Transverse colon (tissue), 4 donors: ENCODE results near the gene CBFA2T2. TPM values are rescaled to one million over a fixed set of nuclear protein-coding genes. Genes with fewer than 3 reads are reported as not detected.

Source experiments
- DNase-seq: peaks from one replicate; pipeline ENCODE4 v3.0.0-alpha.2; 2019
- H3K27ac ChIP-seq, 4 donors: fragments of 200-600 bp; sonication (generic); 2 replicates each; pipeline ENCODE4 v1.5.1; 2016 to 2018; ENCODE audit warnings: inconsistent platforms in 4 of 4
- H3K27me3 ChIP-seq: fragments of 200-600 bp; sonication (generic); 2 replicates; pipeline ENCODE4 v1.5.1; 2017; ENCODE audit warnings: inconsistent platforms
- H3K36me3 ChIP-seq, 4 donors: fragments of 200-600 bp; sonication (generic); 2 replicates each; pipeline ENCODE4 v1.5.1; 2017 to 2019; ENCODE audit warnings: inconsistent platforms in 4 of 4
- H3K4me1 ChIP-seq, 4 donors: fragments of 200-600 bp; sonication (generic); 2 replicates each; pipeline ENCODE4 v1.5.1; 2017 to 2020; ENCODE audit warnings: inconsistent platforms in 4 of 4
- H3K4me3 ChIP-seq, 4 donors: fragments of 200-600 bp; sonication (generic); 1 replicate in 1 of 4; 2 replicates in 3 of 4; pipeline versions ENCODE4 v1.5.1 to v1.6.1; 2017 to 2019; ENCODE audit warnings: inconsistent platforms in 4 of 4
- H3K9me3 ChIP-seq, 2 donors: fragments of 200-600 bp; sonication (generic); 2 replicates each; pipeline ENCODE4 v1.5.1; 2017 to 2019; ENCODE audit warnings: inconsistent platforms in 2 of 2
- EP300 ChIP-seq: sonication (generic); formaldehyde crosslinking; IDR thresholded peaks from one replicate; pipeline ENCODE4 v1.6.1; 2017; ENCODE audit warnings: antibody characterized with exemption, low read depth
- POLR2A ChIP-seq: fragments of 450-650 bp; IDR thresholded peaks from one replicate; pipeline ENCODE4 v1.6.1; 2016; ENCODE audit warnings: antibody characterized with exemption, mild to moderate bottlenecking, moderate library complexity
- POLR2AphosphoS5 ChIP-seq, 3 donors: sonication (generic); formaldehyde crosslinking; IDR thresholded peaks; one replicate each; pipeline ENCODE4 v1.6.1; 2016; ENCODE audit warnings: antibody characterized with exemption in 3 of 3
- WGBS, 2 donors: methylation state at CpG; one replicate each; pipeline ENCODE4 v1.1.5; 2018; ENCODE audit warnings: low coverage in 1 of 2; 5-methylcytosine and 5-hydroxymethylcytosine counted together
- in situ Hi-C, 4 donors: fragments of 200-750 bp; cut with MboI; loops; one replicate each; pipeline versions ENCODE4 v1.15.0 to v1.15.1; 2017; ENCODE audit warnings: low sequenced_read_pairs in 3 of 4, low pct_ligation_motif_present in 1 of 4, low pct_unique_long_range_greater_than_20kb in 1 of 4
- intact Hi-C: fragments of 100-400 bp; cut with DNase I; formaldehyde crosslinking; loops from one replicate; pipeline ENCODE4 v1.15.1; 2023; ENCODE audit warnings: low total_unique reads
- total RNA-seq, 4 donors: library from RNA; depleted of rRNA; stranded (reverse); fragments of >200 nt; gene quantifications; one replicate each; pipeline ENCODE4 v1.1.0, GENCODE V29; 2016
- TF ChIP-seq, protein P1 (sequence below), 5 experiments: fragments of 200-600 bp in 3 of 5; fragments of 450-650 bp in 2 of 5; sonication (generic) in 3 of 5; IDR thresholded peaks; 1 replicate in 2 of 5; 2 replicates in 3 of 5; pipeline ENCODE4 v1.5.1; 2016 to 2017; ENCODE audit warnings: antibody characterized with exemption in 5 of 5, inconsistent platforms in 3 of 5, mild to moderate bottlenecking in 2 of 5, moderate library complexity in 1 of 5

Gene CBFA2T2
- total RNA-seq, 4 donors from 2014 or later = 35.8 to 62.3 (median 46.6) TPM

DNA sequence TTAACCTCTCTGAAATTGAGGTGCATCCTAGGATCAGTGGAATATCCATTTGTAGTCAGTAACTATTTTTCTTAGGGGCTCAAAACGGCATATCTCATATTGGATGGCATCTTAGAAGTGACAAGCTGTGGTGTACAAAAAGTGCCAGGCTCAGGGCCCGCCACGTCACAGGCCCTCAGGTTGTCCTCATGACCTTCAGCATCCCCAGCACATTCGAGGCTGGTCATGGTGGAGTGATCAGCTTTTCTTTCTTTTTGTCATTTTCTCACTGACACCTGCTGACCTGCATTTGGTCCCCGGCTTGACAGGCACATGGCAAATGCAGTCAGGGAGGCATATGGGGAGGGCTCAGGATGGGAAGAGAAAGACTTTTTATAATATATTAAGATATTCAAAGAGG is 203.4 kb downstream of the CBFA2T2 start:
- intact Hi-C loops (no loop called here), in situ Hi-C loops (no loop called here)
- no peak for DNase-seq
- Histone ChIP-seq H3K4me3 (no peak overlapping the region), H3K4me1 (peaks cover 0 to 7% (median 3%) of the 10 kb centered on the region in 4 donors), H3K36me3 (no peaks in the 10 kb centered on the region), H3K9me3 (no peaks in the 10 kb centered on the region), H3K27ac (peak overlapping the region in 2 of 4 donors; percentile 25 to 33), H3K27me3 (no peaks in the 10 kb centered on the region)
- TF ChIP-seq POLR2AphosphoS5 (IDR thresholded peaks at IDR 0.05) (no peak), EP300 (no peak), POLR2A (no peak)
- TF ChIP-seq, protein P1, sequence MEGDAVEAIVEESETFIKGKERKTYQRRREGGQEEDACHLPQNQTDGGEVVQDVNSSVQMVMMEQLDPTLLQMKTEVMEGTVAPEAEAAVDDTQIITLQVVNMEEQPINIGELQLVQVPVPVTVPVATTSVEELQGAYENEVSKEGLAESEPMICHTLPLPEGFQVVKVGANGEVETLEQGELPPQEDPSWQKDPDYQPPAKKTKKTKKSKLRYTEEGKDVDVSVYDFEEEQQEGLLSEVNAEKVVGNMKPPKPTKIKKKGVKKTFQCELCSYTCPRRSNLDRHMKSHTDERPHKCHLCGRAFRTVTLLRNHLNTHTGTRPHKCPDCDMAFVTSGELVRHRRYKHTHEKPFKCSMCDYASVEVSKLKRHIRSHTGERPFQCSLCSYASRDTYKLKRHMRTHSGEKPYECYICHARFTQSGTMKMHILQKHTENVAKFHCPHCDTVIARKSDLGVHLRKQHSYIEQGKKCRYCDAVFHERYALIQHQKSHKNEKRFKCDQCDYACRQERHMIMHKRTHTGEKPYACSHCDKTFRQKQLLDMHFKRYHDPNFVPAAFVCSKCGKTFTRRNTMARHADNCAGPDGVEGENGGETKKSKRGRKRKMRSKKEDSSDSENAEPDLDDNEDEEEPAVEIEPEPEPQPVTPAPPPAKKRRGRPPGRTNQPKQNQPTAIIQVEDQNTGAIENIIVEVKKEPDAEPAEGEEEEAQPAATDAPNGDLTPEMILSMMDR (IDR thresholded peaks at IDR 0.05) = no peak
- WGBS, 2 donors = 74 to 84% methylated on average over 3 to 5 of the region's 5 CpGs

DNA sequence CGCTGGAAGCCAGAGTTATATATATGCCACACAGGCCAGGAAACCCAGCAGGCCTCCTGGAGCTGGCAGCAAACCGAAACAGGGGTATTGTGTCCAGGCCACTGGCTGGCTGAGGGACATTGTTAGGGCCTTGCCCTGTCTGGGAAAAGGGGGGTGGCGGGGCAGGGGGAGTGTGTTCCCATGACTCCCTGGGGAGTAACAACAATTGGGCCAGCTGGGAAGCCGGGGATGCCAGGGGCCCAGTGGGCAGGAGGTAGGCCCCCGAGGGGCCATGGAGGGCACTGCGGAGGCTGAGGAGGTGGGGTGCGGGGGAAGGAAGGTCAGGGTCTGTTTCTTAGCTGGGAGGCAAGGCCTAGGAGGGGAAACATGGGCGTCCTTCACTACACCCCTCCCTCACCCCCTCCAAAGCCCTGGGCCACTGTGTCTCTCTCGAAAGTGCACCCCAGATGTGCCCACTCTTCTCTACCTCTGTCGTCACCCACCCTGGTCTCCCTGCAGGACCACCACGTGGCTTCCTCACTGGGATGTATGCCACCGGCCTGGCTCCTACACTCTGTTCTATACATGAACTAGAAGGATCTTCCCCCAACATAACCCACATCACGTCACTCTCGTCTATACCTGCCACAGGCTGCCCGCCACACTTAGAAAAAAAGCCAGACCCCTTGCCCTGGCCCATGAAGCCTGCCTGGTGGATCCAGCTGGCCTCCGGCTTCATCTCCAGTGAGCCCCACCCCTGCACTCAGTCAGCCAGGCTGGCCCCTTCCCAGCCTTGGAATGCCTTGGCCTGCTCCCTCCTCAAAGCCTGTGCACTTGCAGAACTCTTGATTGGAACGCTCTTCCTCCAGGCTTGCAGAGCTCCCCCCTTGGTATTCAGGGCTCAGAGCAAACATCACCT is 204.1 kb downstream of the CBFA2T2 start:
- TF ChIP-seq POLR2A (no peak), POLR2AphosphoS5 (IDR thresholded peaks at IDR 0.05) (no peak), EP300 (no peak)
- TF ChIP-seq, protein P1 (IDR thresholded peaks at IDR 0.05) = no peak
- in situ Hi-C loops = no loop called here
- Histone ChIP-seq H3K4me1 (peaks cover 0 to 7% (median 3%) of the 10 kb centered on the region in 4 donors), H3K9me3 (no peaks in the 10 kb centered on the region), H3K36me3 (no peaks in the 10 kb centered on the region), H3K4me3 (no peak overlapping the region), H3K27me3 (no peaks in the 10 kb centered on the region), H3K27ac (peak overlapping the region in 3 of 4 donors; percentile 18 to 33 (median 25))
- WGBS, 2 donors = 83% methylated on average over 2 to 17 of the region's 17 CpGs
- intact Hi-C loops = no loop called here
- no peak for DNase-seq

DNA sequence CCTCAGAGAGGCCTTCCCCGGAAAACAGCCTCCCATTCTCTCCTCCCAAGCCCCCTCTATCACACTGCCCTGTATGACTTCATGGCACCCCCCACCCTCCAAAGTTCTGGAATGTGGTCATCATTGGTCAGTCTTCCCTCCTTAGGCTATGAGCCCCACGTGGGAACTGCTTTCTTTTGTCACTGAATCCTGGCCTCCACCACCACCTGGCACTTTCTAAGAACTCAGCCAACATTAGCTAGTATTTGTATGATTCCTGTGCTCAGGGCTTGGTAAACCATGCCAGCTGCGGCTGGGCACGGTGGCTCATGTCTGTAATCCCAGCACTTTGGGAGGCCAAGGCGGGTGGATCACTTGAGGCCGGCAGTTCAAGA is 204.7 kb downstream of the CBFA2T2 start:
- Histone ChIP-seq H3K36me3 (no peaks in the 10 kb centered on the region), H3K27me3 (no peaks in the 10 kb centered on the region), H3K4me3 (no peak overlapping the region), H3K4me1 (peaks cover 0 to 7% (median 3%) of the 10 kb centered on the region in 4 donors), H3K9me3 (no peaks in the 10 kb centered on the region), H3K27ac (peak overlapping the region in 2 of 4 donors; percentile 25 to 33)
- no peak for TF ChIP-seq POLR2AphosphoS5 (IDR thresholded peaks at IDR 0.05)
- no peak for TF ChIP-seq EP300
- no peak for TF ChIP-seq POLR2A
- TF ChIP-seq, protein P1 (IDR thresholded peaks at IDR 0.05) = no peak
- intact Hi-C loops (no loop called here), in situ Hi-C loops (no loop called here)
- 79% methylated on average over 6 of the region's 6 CpGs; no CpG with 5 or more reads in 1 of the 2 donors for WGBS, 2 donors
- no peak for DNase-seq

DNA sequence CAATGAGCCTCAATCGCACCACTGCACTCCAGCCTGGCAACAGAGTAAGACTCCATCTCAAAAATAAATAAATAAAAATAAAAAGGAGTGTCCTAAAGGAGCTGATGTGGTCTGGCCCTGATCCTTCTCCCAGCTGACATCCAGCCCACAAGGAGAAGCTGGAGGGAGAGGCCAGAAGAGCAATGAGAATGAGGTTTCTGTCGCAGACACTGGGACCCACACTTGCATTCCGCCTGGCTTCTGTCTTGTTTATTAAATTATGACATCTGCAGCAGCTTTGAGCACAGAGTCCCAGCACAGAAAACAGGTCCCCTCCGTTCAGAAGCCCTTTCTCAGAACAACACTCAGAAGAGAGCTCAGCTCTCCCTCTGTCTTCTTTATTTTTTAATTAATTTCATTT is 206.6 kb downstream of the CBFA2T2 start:
- H3K27ac ChIP-seq = peak overlapping the region in 3 of 4 donors; percentile 25 to 65 (median 38)

More for the DNA sequence above, 206.6 kb downstream of the CBFA2T2 start:
- in situ Hi-C loops (no loop called here), intact Hi-C loops (no loop called here)
- TF ChIP-seq, protein P1 (IDR thresholded peaks at IDR 0.05) = no peak
- no peak for TF ChIP-seq EP300
- TF ChIP-seq POLR2A = no peak
- TF ChIP-seq POLR2AphosphoS5 (IDR thresholded peaks at IDR 0.05) = no peak
- peaks cover 0 to 7% (median 3%) of the 10 kb centered on the region in 4 donors for H3K4me1 ChIP-seq
- H3K27me3 ChIP-seq = no peaks in the 10 kb centered on the region
- no peaks in the 10 kb centered on the region for H3K36me3 ChIP-seq
- H3K9me3 ChIP-seq = no peaks in the 10 kb centered on the region
- no peak for DNase-seq
- no peak overlapping the region for H3K4me3 ChIP-seq
- WGBS, 2 donors = 54 to 79% methylated on average over 3 to 4 of the region's 4 CpGs
